H9 (cell line): ENCODE measurements around the gene NAP1L1. TPM values are rescaled to one million over a fixed set of nuclear protein-coding genes. Genes with fewer than 3 reads are reported as not detected.

Source experiments
- DNase-seq: peaks from one replicate; pipeline ENCODE4 v3.0.0-alpha.2; 2017
- H2AFZ ChIP-seq: one replicate; pipeline ENCODE4 v1.6.1; 2013; ENCODE audit warnings: mild to moderate bottlenecking, low read length, control low read depth, moderate library complexity
- H2AK5ac ChIP-seq: 2 replicates; pipeline ENCODE4 v1.6.1; 2013; ENCODE audit warnings: low read length, control low read depth, mixed read lengths; ENCODE audit not compliant: insufficient read length
- H2BK120ac ChIP-seq: one replicate; pipeline ENCODE4 v1.6.1; 2013; ENCODE audit warnings: low read depth, mild to moderate bottlenecking, low read length, control low read depth, inconsistent platforms; ENCODE audit not compliant: poor library complexity, severe bottlenecking
- H2BK12ac ChIP-seq: 2 replicates; pipeline ENCODE4 v1.6.1; 2013; ENCODE audit warnings: low read length, control low read depth, mixed read lengths, low read depth; ENCODE audit not compliant: insufficient read length
- H2BK15ac ChIP-seq: 2 replicates; pipeline ENCODE4 v1.6.1; 2013; ENCODE audit warnings: low read depth, low read length, control low read depth
- H2BK20ac ChIP-seq: one replicate; pipeline ENCODE4 v1.6.1; 2013; ENCODE audit warnings: low read depth, mild to moderate bottlenecking, low read length, control low read depth, inconsistent platforms; ENCODE audit not compliant: poor library complexity, severe bottlenecking
- H2BK5ac ChIP-seq: 2 replicates; pipeline ENCODE4 v1.6.1; 2013; ENCODE audit warnings: low read length, control low read depth, mixed read lengths; ENCODE audit not compliant: insufficient read length
- H3K14ac ChIP-seq: 2 replicates; pipeline ENCODE4 v1.6.1; 2013; ENCODE audit warnings: low read length, control low read depth; ENCODE audit not compliant: insufficient read depth
- H3K18ac ChIP-seq: 2 replicates; pipeline ENCODE4 v1.6.1; 2013; ENCODE audit warnings: low read depth, mild to moderate bottlenecking, mixed read lengths, low read length, control low read depth; ENCODE audit not compliant: insufficient read length
- H3K23ac ChIP-seq: 2 replicates; pipeline ENCODE4 v1.6.1; 2013; ENCODE audit warnings: low read length, control low read depth, mixed read lengths, low read depth; ENCODE audit not compliant: insufficient read length
- H3K23me2 ChIP-seq: 2 replicates; pipeline ENCODE4 v1.6.1; 2013; ENCODE audit warnings: low read depth, mild to moderate bottlenecking, mixed read lengths, low read length, control low read depth; ENCODE audit not compliant: insufficient read length, poor library complexity, severe bottlenecking
- H3K27ac ChIP-seq: 2 replicates; pipeline ENCODE4 v1.5.1; 2013; ENCODE audit warnings: low read length, control low read depth, mixed read lengths, low read depth; ENCODE audit not compliant: insufficient read length
- H3K27me3 ChIP-seq: 2 replicates; pipeline ENCODE4 v1.6.1; 2013; ENCODE audit warnings: low read length, control low read depth, inconsistent platforms; ENCODE audit not compliant: insufficient read depth
- H3K4ac ChIP-seq: 2 replicates; pipeline ENCODE4 v1.6.1; 2013; ENCODE audit warnings: low read depth, mild to moderate bottlenecking, control low read depth, inconsistent platforms, low read length, moderate library complexity
- H3K4me1 ChIP-seq: 2 replicates; pipeline ENCODE4 v1.6.1; 2013; ENCODE audit warnings: low read length, control low read depth, inconsistent platforms; ENCODE audit not compliant: insufficient read depth
- H3K4me2 ChIP-seq: 2 replicates; pipeline ENCODE4 v1.6.1; 2013; ENCODE audit warnings: low read length, control low read depth, mixed read lengths; ENCODE audit not compliant: insufficient read length, insufficient read depth
- H3K56ac ChIP-seq: 2 replicates; pipeline ENCODE4 v1.6.1; 2013; ENCODE audit warnings: low read depth, mild to moderate bottlenecking, mixed read lengths, low read length, control low read depth; ENCODE audit not compliant: insufficient read length
- H3K79me1 ChIP-seq: 2 replicates; pipeline ENCODE4 v1.6.1; 2013; ENCODE audit warnings: low read depth, mild to moderate bottlenecking, moderate library complexity, low read length, control low read depth, inconsistent platforms; ENCODE audit not compliant: insufficient read depth, poor library complexity, severe bottlenecking
- H3K79me2 ChIP-seq: 2 replicates; pipeline ENCODE4 v1.6.1; 2013; ENCODE audit warnings: low read length, control low read depth, inconsistent platforms; ENCODE audit not compliant: insufficient read depth
- H3K9ac ChIP-seq: 2 replicates; pipeline ENCODE4 v1.6.1; 2013; ENCODE audit warnings: low read length, control low read depth, mixed read lengths; ENCODE audit not compliant: insufficient read length; ENCODE audit errors: extremely low read depth
- H3K9me3 ChIP-seq: one replicate; pipeline ENCODE4 v1.6.1; 2013; ENCODE audit warnings: low read depth, low read length, inconsistent platforms; ENCODE audit not compliant: control insufficient read depth
- H3T11ph ChIP-seq: one replicate; pipeline ENCODE4 v1.6.1; 2013; ENCODE audit warnings: mild to moderate bottlenecking, low read length, control low read depth, inconsistent platforms
- H4K20me1 ChIP-seq: one replicate; pipeline ENCODE4 v1.6.1; 2013; ENCODE audit not compliant: control insufficient read depth, insufficient read length, insufficient read depth
- H4K5ac ChIP-seq: 2 replicates; pipeline ENCODE4 v1.6.1; 2013; ENCODE audit warnings: low read depth, mild to moderate bottlenecking, mixed read lengths, low read length, control low read depth; ENCODE audit not compliant: insufficient read length
- H4K8ac ChIP-seq: replicated peaks from 2 replicates; pipeline ENCODE4 v1.6.1; 2013; ENCODE audit warnings: low read length, control low read depth, mixed read lengths, low read depth; ENCODE audit not compliant: insufficient read length
- H4K91ac ChIP-seq: 2 replicates; pipeline ENCODE4 v1.6.1; 2013; ENCODE audit warnings: low read depth, mild to moderate bottlenecking, moderate library complexity, mixed read lengths, low read length, control low read depth; ENCODE audit not compliant: insufficient read length
- H3K27ac Mint-ChIP-seq, 3 experiments: 2 replicates in 2 of 3; 3 replicates in 1 of 3; pipeline ENCODE4 v1.8.0; 2020 to 2021; ENCODE audit warnings: mixed read lengths in 3 of 3, mild to moderate bottlenecking in 1 of 3, moderate library complexity in 1 of 3
- H3K27me3 Mint-ChIP-seq: 2 replicates; pipeline ENCODE4 v1.8.0; 2021; ENCODE audit warnings: low read depth, mild to moderate bottlenecking, moderate library complexity, mixed read lengths
- H3K36me3 Mint-ChIP-seq, 3 experiments: 2 replicates in 2 of 3; 3 replicates in 1 of 3; pipeline ENCODE4 v1.8.0; 2020 to 2021; ENCODE audit warnings: low read depth in 3 of 3, mixed read lengths in 3 of 3; ENCODE audit not compliant: insufficient read depth in 1 of 3
- H3K4me1 Mint-ChIP-seq, 2 experiments: 2 replicates each; pipeline ENCODE4 v1.8.0; 2020; ENCODE audit warnings: mixed read lengths in 2 of 2
- H3K4me3 Mint-ChIP-seq, 2 experiments: 2 replicates in 1 of 2; 3 replicates in 1 of 2; pipeline ENCODE4 v1.8.0; 2020 to 2021; ENCODE audit warnings: mild to moderate bottlenecking in 2 of 2, mixed read lengths in 2 of 2, moderate library complexity in 1 of 2
- H3K9me3 Mint-ChIP-seq, 2 experiments: 2 replicates in 1 of 2; 3 replicates in 1 of 2; pipeline ENCODE4 v1.8.0; 2020; ENCODE audit warnings: mild to moderate bottlenecking in 2 of 2, mixed read lengths in 2 of 2, moderate library complexity in 1 of 2
- WGBS: extraction: QIAGEN DNeasy Blood & Tissue Kit; methylation state at CpG from one replicate; pipeline ENCODE4 v1.1.7; 2013; ENCODE audit warnings: missing lambda C conversion rate, low lambda C conversion rate, mixed read lengths; ENCODE audit not compliant: insufficient read length; ENCODE audit errors: extremely low coverage; 5-methylcytosine and 5-hydroxymethylcytosine counted together
- total RNA-seq: library from RNA; stranded (reverse); gene quantifications from 2 replicates; pipeline ENCODE4 v1.2.1, GENCODE V29; 2021
- TF ChIP-seq, protein P1 (sequence below): fragments of 200-600 bp; sonication (generic); conservative IDR thresholded peaks from 3 replicates; pipeline ENCODE4 v1.8.0; 2021; ENCODE audit warnings: antibody characterized with exemption, mild to moderate bottlenecking

Gene NAP1L1
- total RNA-seq, 1 experiment from 2014 or later = 1,012 TPM

DNA sequence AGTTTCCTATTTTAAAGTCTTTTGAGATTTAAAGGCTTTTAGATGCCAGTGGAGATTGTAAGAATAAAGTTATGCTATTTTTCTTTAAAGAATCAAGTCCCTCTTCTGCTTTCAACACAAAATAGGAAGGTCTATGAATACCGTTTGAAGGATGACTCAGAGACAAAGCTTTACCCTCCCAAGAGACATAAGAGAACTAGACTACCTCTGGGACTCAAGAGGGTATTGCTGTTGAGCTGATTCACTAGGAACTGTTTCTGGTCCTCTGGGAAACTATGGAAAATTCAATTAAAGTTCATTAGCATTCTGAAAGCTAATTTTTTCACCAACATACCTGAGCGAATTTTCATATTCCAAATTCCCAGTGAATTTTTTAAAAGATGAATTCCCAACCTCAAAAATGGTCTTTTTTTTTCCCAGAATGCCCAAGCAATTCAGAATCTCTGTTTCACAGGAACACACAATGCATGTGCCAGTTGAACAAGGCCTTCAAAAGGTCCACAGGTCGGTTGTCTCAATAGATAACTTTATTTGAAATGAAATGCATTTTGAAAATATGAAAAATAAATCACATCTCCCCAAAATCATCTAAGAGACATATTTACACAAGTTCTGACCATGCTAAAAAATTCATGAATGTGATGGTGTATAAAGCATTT is 59.4 kb downstream of the NAP1L1 start:
- Histone ChIP-seq H3K9ac (no peak overlapping the region), H3K27ac (no peak overlapping the region), H2BK20ac (no peak overlapping the region), H3K9me3 (no peaks in the 10 kb centered on the region), H2BK12ac (no peak overlapping the region), H2AFZ (no peak overlapping the region), H3K14ac (no peak overlapping the region), H4K8ac (no peak overlapping the region), H3K18ac (no peak overlapping the region), H3K56ac (no peak overlapping the region), H4K91ac (no peak overlapping the region), H3K79me1 (no peaks in the 10 kb centered on the region), H3K27me3 (no peaks in the 10 kb centered on the region), H4K20me1 (no peaks in the 10 kb centered on the region), H2BK5ac (no peak overlapping the region), H3K4me1 (peaks cover 2% of the 10 kb centered on the region; the same call in 1 of the 2 replicates), H3K4me2 (no peak overlapping the region), H4K5ac (no peak overlapping the region), H3K4ac (no peak overlapping the region), H3K23me2 (no peaks in the 10 kb centered on the region), H3K79me2 (peaks cover 4% of the 10 kb centered on the region; the same call in 1 of the 2 replicates), H3K23ac (no peak overlapping the region), H3T11ph (no peak overlapping the region), H2BK120ac (no peak overlapping the region), H2AK5ac (no peak overlapping the region), H2BK15ac (no peak overlapping the region)
- Mint-ChIP-seq H3K9me3 (no peaks in the 10 kb centered on the region), H3K4me1 (peaks cover 40 to 46% of the 10 kb centered on the region in 2 experiments), H3K36me3 (peaks cover 5 to 36% (median 28%) of the 10 kb centered on the region in 3 experiments; a peak in 4 of 7 replicates), H3K27ac (peak overlapping the region in 2 of 3 experiments; percentile 59 to 89; a peak in 4 of 7 replicates), H3K27me3 (no peaks in the 10 kb centered on the region), H3K4me3 (no peak overlapping the region)
- DNase-seq = no peak
- TF ChIP-seq, protein P1, sequence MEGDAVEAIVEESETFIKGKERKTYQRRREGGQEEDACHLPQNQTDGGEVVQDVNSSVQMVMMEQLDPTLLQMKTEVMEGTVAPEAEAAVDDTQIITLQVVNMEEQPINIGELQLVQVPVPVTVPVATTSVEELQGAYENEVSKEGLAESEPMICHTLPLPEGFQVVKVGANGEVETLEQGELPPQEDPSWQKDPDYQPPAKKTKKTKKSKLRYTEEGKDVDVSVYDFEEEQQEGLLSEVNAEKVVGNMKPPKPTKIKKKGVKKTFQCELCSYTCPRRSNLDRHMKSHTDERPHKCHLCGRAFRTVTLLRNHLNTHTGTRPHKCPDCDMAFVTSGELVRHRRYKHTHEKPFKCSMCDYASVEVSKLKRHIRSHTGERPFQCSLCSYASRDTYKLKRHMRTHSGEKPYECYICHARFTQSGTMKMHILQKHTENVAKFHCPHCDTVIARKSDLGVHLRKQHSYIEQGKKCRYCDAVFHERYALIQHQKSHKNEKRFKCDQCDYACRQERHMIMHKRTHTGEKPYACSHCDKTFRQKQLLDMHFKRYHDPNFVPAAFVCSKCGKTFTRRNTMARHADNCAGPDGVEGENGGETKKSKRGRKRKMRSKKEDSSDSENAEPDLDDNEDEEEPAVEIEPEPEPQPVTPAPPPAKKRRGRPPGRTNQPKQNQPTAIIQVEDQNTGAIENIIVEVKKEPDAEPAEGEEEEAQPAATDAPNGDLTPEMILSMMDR = no peak
- no CpG with 5 or more reads among the region's 3 CpGs for WGBS
